Fibroblast of mammary gland (primary cell): ENCODE results near the gene LAD1.

ENCODE experiments used
- DNase-seq: peaks from one replicate; pipeline ENCODE4 v3.0.0-alpha.2; 2010; ENCODE audit warnings: low read depth
- H3K4me3 ChIP-seq: 2 replicates; pipeline ENCODE4 v1.5.1; 2011; ENCODE audit warnings: low read depth, mild to moderate bottlenecking, low read length, moderate library complexity; ENCODE audit not compliant: control insufficient read depth
- CTCF ChIP-seq: conservative IDR thresholded peaks from 2 replicates; pipeline ENCODE4 v1.5.1; 2011; ENCODE audit warnings: low read depth, low read length, inconsistent platforms; ENCODE audit not compliant: control insufficient read depth, insufficient read depth

Gene LAD1

GRCh38 chr1:201344206-201345080 is 54.7 kb downstream of the LAD1 start:
- DNase-seq: no peak
- no peak for TF ChIP-seq CTCF
- H3K4me3 ChIP-seq: no peak overlapping the region

- H3K4me3 ChIP-seq: no peak overlapping the region
- no peak for DNase-seq
- no peak for TF ChIP-seq CTCF
Measured at GRCh38 chr1:201341377-201341776, 57.7 kb downstream of the LAD1 start.

- TF ChIP-seq CTCF: no peak
- no peak overlapping the region for H3K4me3 ChIP-seq
- DNase-seq: no peak
Measured at GRCh38 chr1:201336711-201337450, 62.2 kb downstream of the LAD1 start.

GRCh38 chr1:201335901-201336300 is 63.2 kb downstream of the LAD1 start:
- TF ChIP-seq CTCF: no peak
- H3K4me3 ChIP-seq: no peak overlapping the region
- DNase-seq: no peak

GRCh38 chr1:201335174-201335870 is 63.8 kb downstream of the LAD1 start:
- DNase-seq: no peak

More at GRCh38 chr1:201335174-201335870, 63.8 kb downstream of the LAD1 start:
- TF ChIP-seq CTCF: no peak
- no peak overlapping the region for H3K4me3 ChIP-seq
